H1 (cell line): ENCODE measurements around the gene ETS1.

Experiments
- ASH2L ChIP-seq: fragments of 200-600, 300-600 bp; sonication (generic); IDR thresholded peaks from one replicate; pipeline ENCODE4 v1.7.1; 2017; ENCODE audit warnings: low read length
- CEBPB ChIP-seq: IDR thresholded peaks from 2 replicates; pipeline ENCODE4 v1.6.1; 2012; ENCODE audit warnings: low read depth, low read length
- CHD1 ChIP-seq: IDR thresholded peaks from 2 replicates; pipeline ENCODE4 v1.6.1; 2012; ENCODE audit warnings: low read depth, low read length, improper control_type of control experiment
- CREB1 ChIP-seq: IDR thresholded peaks from 2 replicates; pipeline ENCODE4 v1.6.1; 2012; ENCODE audit warnings: inconsistent platforms
- CTCF ChIP-seq, 3 experiments: IDR thresholded peaks; 1 replicate in 2 of 3; 2 replicates in 1 of 3; pipeline versions ENCODE4 v1.5.1 to v1.6.1; 2011; ENCODE audit warnings: low read length in 3 of 3, mild to moderate bottlenecking in 3 of 3, inconsistent platforms in 2 of 3, low read depth in 1 of 3, moderate library complexity in 1 of 3; ENCODE audit not compliant: insufficient read depth in 1 of 3; ENCODE audit errors: control extremely low read depth in 1 of 3
- EZH2 ChIP-seq: fragments of 200-600 bp; sonication (generic); IDR thresholded peaks from 2 replicates; pipeline ENCODE4 v1.7.1; 2012; ENCODE audit warnings: low read depth, mild to moderate bottlenecking, moderate library complexity, low read length, inconsistent platforms; ENCODE audit not compliant: severe bottlenecking
- RAD21 ChIP-seq, 2 experiments: IDR thresholded peaks in 1 of 2; conservative IDR thresholded peaks in 1 of 2; 2 replicates each; pipeline ENCODE4 v1.6.1; 2011; ENCODE audit warnings: low read depth in 2 of 2, low read length in 2 of 2, improper control_type of control experiment in 1 of 2, inconsistent platforms in 1 of 2, mild to moderate bottlenecking in 1 of 2, moderate library complexity in 1 of 2
- RNF2 ChIP-seq: fragments of 200-900, 300-1000 bp; sonication (generic); IDR thresholded peaks from 2 replicates; pipeline ENCODE4 v1.7.1; 2016; ENCODE audit warnings: borderline replicate concordance, low read depth, mild to moderate bottlenecking, antibody characterized with exemption, low read length; ENCODE audit not compliant: poor library complexity, severe bottlenecking; ENCODE audit errors: missing control alignments
- SIX5 ChIP-seq: IDR thresholded peaks from 2 replicates; pipeline ENCODE4 v1.6.1; 2011; ENCODE audit warnings: mild to moderate bottlenecking, low read depth, low read length
- SRF ChIP-seq: IDR thresholded peaks from 2 replicates; pipeline ENCODE4 v1.6.1; 2011; ENCODE audit warnings: mild to moderate bottlenecking, low read depth, low read length, moderate library complexity
- TAF1 ChIP-seq: IDR thresholded peaks from 2 replicates; pipeline ENCODE4 v1.6.1; 2011; ENCODE audit warnings: mild to moderate bottlenecking, low read depth, low read length
- YY1 ChIP-seq: IDR thresholded peaks from 2 replicates; pipeline ENCODE4 v1.6.1; 2011; ENCODE audit warnings: low read depth, mild to moderate bottlenecking, low read length
- TF ChIP-seq, protein P1 (sequence below): IDR thresholded peaks from 2 replicates; pipeline ENCODE4 v1.6.1; 2011; ENCODE audit warnings: low read length, improper control_type of control experiment
- TF ChIP-seq, protein P2 (sequence below): IDR thresholded peaks from 2 replicates; pipeline ENCODE4 v1.6.1; 2011; ENCODE audit warnings: low read depth, mild to moderate bottlenecking, low read length; ENCODE audit not compliant: insufficient read depth

DNA sequence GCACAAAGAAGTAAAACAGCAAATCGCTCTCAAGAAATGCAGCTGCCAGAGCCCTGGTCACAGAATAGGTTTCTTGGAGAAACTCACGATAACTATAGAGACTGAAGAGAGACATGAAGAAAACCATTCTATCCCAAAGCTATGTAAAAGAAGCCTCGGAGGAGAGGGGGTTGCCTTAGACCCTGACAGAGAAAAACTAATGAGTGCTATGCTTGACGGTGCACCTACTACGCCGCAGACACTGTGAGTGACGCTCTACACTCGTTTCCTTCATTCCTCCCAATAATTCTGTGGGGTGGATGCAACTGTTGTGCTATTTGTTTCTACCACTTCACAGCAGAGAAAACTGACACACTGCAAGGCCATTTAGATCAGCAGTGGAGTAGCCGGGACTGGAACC, 121.8 kb downstream of the ETS1 start:
- TF ChIP-seq YY1 (no peak), CTCF (IDR thresholded peaks at IDR 0.05; ENCODE audit: control extremely low read depth in 1 of 3, insufficient read depth in 1 of 3, low read depth in 1 of 3, low read length in 3 of 3) (no peak), ASH2L (no peak), CHD1 (no peak), CREB1 (no peak), EZH2 (no peak), TAF1 (no peak), SIX5 (no peak), RAD21 (IDR thresholded peaks at IDR 0.05 in 1 of 2, conservative IDR thresholded peaks at IDR 0.05 in 1 of 2; ENCODE audit: low read depth in 2 of 2, low read length in 2 of 2) (no peak), CEBPB (no peak), SRF (no peak), RNF2 (no peak)
- TF ChIP-seq, protein P1, sequence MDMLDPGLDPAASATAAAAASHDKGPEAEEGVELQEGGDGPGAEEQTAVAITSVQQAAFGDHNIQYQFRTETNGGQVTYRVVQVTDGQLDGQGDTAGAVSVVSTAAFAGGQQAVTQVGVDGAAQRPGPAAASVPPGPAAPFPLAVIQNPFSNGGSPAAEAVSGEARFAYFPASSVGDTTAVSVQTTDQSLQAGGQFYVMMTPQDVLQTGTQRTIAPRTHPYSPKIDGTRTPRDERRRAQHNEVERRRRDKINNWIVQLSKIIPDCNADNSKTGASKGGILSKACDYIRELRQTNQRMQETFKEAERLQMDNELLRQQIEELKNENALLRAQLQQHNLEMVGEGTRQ: no peak
- TF ChIP-seq, protein P2, sequence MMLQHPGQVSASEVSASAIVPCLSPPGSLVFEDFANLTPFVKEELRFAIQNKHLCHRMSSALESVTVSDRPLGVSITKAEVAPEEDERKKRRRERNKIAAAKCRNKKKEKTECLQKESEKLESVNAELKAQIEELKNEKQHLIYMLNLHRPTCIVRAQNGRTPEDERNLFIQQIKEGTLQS: no peak
